Fibroblast of mammary gland (primary cell): ENCODE measurements around the gene GARIN6.
A peak's percentile ranks its signal among the peaks of the same experiment; 100 is the strongest.

Experiments used
- DNase-seq: peaks from one replicate; pipeline ENCODE4 v3.0.0-alpha.2; 2010; ENCODE audit warnings: low read depth
- H3K4me3 ChIP-seq: 2 replicates; pipeline ENCODE4 v1.5.1; 2011; ENCODE audit warnings: low read depth, mild to moderate bottlenecking, low read length, moderate library complexity; ENCODE audit not compliant: control insufficient read depth
- TF ChIP-seq, protein P1 (sequence below): conservative IDR thresholded peaks from 2 replicates; pipeline ENCODE4 v1.5.1; 2011; ENCODE audit warnings: low read depth, low read length, inconsistent platforms; ENCODE audit not compliant: control insufficient read depth, insufficient read depth

Gene GARIN6

DNA sequence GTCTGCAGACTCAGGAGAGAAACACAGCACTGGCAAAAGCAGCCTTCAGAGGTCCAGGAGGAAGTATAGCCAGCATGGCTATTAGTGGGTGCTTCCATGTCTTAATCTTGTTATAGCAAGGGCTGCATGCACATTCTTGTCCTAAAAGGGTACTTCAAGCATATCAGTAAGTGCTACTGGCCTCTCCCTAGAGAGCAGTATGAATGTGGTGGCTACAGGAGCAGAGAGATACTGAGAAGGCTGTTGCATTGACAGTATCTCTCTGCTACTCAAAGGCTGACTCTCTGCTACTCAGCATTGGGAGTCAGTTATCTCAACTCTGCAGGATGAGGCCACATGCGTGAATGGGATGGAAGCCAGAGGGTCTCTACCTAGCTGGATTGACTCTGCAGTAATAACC, 2.0 kb downstream of the GARIN6 start:
- TF ChIP-seq, protein P1, sequence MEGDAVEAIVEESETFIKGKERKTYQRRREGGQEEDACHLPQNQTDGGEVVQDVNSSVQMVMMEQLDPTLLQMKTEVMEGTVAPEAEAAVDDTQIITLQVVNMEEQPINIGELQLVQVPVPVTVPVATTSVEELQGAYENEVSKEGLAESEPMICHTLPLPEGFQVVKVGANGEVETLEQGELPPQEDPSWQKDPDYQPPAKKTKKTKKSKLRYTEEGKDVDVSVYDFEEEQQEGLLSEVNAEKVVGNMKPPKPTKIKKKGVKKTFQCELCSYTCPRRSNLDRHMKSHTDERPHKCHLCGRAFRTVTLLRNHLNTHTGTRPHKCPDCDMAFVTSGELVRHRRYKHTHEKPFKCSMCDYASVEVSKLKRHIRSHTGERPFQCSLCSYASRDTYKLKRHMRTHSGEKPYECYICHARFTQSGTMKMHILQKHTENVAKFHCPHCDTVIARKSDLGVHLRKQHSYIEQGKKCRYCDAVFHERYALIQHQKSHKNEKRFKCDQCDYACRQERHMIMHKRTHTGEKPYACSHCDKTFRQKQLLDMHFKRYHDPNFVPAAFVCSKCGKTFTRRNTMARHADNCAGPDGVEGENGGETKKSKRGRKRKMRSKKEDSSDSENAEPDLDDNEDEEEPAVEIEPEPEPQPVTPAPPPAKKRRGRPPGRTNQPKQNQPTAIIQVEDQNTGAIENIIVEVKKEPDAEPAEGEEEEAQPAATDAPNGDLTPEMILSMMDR = no peak
- no peak overlapping the region for H3K4me3 ChIP-seq
- no peak for DNase-seq

DNA sequence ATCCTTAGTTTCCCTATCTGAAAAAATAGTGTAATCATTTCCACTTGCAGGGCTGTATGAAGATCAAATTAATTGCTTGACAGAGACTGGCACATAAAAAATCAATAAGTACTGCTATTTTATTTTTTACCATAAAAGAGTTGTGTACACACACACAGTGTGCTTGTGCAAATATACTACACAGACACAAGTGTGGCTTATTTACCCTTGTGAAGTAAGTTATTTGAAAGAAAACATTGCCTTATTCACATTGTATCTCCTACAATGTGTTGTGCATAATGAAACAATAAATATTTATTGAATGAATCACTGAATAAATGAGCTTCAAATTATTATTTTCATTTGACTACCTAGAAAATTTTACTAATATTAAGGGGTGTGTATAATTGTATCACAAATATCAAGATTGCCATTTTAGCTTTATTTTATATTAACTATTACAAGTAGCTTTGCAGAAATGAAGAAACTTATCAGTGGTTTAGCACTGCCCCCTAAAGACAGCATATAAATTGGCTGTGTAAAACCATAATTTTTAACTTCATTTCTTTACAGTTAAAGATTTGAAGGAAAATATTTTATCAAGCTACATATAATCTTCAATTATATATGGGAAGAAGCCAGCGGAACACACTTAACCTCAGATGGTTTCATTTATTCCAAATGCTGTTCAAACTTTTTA, 11.3 kb downstream of the GARIN6 start:
- H3K4me3 ChIP-seq = no peak overlapping the region
- DNase-seq = peak; percentile 10
- TF ChIP-seq, protein P1 = no peak

GRCh38 chr12:99670635-99671034, 23.1 kb downstream of the GARIN6 start:
- TF ChIP-seq, protein P1 = no peak
- H3K4me3 ChIP-seq = no peak overlapping the region
- DNase-seq = peak; percentile 5

DNA sequence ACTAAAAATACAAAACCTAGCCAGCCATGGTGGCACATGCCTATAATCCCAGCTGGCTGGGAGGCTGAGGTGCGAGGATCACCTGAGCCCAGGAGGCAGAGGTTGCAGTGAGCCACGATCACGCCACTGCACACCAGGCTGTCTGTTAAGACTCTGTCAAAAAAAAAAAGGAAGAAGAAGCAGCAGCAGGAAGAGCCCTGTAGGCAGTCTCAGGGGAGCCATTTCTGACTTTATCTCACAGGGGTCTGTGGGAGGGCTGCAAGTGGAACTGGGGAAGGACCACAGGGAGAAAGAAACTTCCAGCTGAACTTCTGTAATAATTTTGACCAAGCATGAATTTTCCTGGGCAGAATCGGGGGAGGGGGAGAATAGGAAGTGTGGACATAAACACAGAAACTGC, 32.7 kb downstream of the GARIN6 start:
- H3K4me3 ChIP-seq = no peak overlapping the region
- TF ChIP-seq, protein P1 = no peak
- DNase-seq = no peak

DNA sequence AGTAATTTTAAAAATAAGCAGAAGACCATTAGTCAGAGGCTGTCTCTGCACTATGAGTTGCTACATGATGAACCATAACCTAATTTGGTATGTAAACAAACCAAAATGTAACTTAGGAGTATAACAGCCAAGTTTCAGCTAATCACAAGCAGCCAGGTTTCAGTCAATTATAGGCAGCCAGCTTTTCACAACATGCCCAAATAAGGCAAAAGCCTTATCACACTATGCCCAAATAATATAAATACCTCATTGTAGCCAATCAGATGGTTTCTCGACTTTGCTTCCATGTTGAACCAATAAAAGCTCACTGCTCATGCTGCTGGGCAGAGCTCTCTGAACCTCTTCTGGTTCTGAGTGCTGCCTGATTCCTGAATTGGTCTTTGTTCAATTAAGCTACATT, 38.6 kb downstream of the GARIN6 start:
- TF ChIP-seq, protein P1 = no peak

DNA sequence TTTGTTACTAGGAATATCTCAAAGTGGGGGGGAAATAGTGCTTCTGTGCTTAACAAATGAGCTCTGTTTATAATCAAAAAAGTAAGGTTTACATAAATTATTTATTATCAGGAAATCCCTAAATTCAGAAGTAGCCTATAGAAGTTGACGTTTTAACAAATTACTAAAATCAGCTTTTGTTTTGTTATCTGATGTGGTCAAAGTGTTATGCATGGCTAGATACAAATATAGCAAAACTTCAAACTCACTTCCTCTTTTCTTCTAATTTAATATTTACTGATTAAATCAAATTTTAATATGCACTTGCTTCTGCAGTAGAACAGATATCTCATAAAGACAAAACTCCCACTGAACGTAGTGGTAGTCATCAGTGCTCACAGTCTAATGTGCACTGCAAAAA, 47.5 kb downstream of the GARIN6 start:
- TF ChIP-seq, protein P1 = no peak
- no peak overlapping the region for H3K4me3 ChIP-seq
- DNase-seq = no peak

More for the DNA sequence above, 38.6 kb downstream of the GARIN6 start:
- H3K4me3 ChIP-seq = no peak overlapping the region
- no peak for DNase-seq
